HG03039 (cell line): ENCODE measurements around the gene IGIP.

Source experiments
- ATAC-seq: cut with Tn5 transposase; IDR thresholded peaks from one replicate; pipeline ENCODE4 v1.9.1; 2021; ENCODE audit warnings: mild to moderate bottlenecking, moderate library complexity; ENCODE audit not compliant: unreplicated experiment

Gene IGIP

GRCh38 chr5:140162275-140162674 lies 36.5 kb downstream of the IGIP start:
- ATAC-seq = no peak

GRCh38 chr5:140162781-140163180 lies 37.0 kb downstream of the IGIP start:
- ATAC-seq = no peak

- ATAC-seq = no peak
Measured at GRCh38 chr5:140165101-140165922, 39.6 kb downstream of the IGIP start.

GRCh38 chr5:140165923-140166270 lies 40.2 kb downstream of the IGIP start:
- ATAC-seq = no peak

- no peak for ATAC-seq
Measured at GRCh38 chr5:140166911-140167310, 41.2 kb downstream of the IGIP start.

GRCh38 chr5:140168371-140168770 lies 42.6 kb downstream of the IGIP start:
- ATAC-seq = no peak

- no peak for ATAC-seq
Measured at GRCh38 chr5:140169410-140169809, 43.7 kb downstream of the IGIP start.

- no peak for ATAC-seq
Measured at GRCh38 chr5:140172483-140172882, 46.7 kb downstream of the IGIP start.

GRCh38 chr5:140174014-140174413 lies 48.3 kb downstream of the IGIP start:
- no peak for ATAC-seq

- peak; percentile 95 for ATAC-seq
Measured at GRCh38 chr5:140174465-140175366, 49.0 kb downstream of the IGIP start, which contains the start of gene CYSTM1. Gene CYSTM1, plus strand, starts transcription at chr5:140175188. Its CDS starts 19,278 bp downstream, at chr5:140194466.

- peak; percentile 34 for ATAC-seq
Measured at GRCh38 chr5:140175367-140176030, 49.8 kb downstream of the IGIP start.

- no peak for ATAC-seq
Measured at GRCh38 chr5:140176031-140176387, 50.3 kb downstream of the IGIP start.

- ATAC-seq = no peak
Measured at GRCh38 chr5:140178086-140178410, 52.3 kb downstream of the IGIP start.

- no peak for ATAC-seq
Measured at GRCh38 chr5:140178482-140179116, 52.9 kb downstream of the IGIP start.
